ENCODE measurements around the gene HRH2. TPM values are rescaled to one million over a fixed set of nuclear protein-coding genes. Genes with fewer than 3 reads are reported as not detected.

HRH2 gene
- total RNA-seq, 1 experiment from 2014 or later: not detected

- no peak for DNase-seq
- BruUV-seq (replicated peaks): no TSS peak
- H3K9me2 ChIP-seq (ENCODE audit: insufficient read depth): no peaks in the 10 kb centered on the region
- 0 out of 2 replicates have a peak, but pooled peaks cover 3% of the 10 kb centered on the region for H4K20me1 ChIP-seq (ENCODE audit: insufficient read depth)
- no peak overlapping the region for H3K4me3 ChIP-seq
- ChIA-PET POLR2A (ENCODE audit: unreplicated experiment) (no interaction called here), CTCF (no interaction called here)
- intact Hi-C loops (cut with micrococcal nuclease; ENCODE audit: unreplicated experiment): no loop called here
- H3F3A ChIP-seq (ENCODE audit: insufficient read depth, low read depth): no peaks in the 10 kb centered on the region
- TF ChIP-seq EZH2 (IDR thresholded peaks at IDR 0.05; ENCODE audit: low read depth) (no peak), CTCF (conservative IDR thresholded peaks at IDR 0.05) (no peak; the same call in 1 of the 2 replicates)
- H3K27ac ChIP-seq: no peak overlapping the region
- H2AFZ ChIP-seq: no peak overlapping the region
- no peaks in the 10 kb centered on the region for H3K4me1 ChIP-seq (replicated peaks; ENCODE audit: insufficient read depth)
- H3K4me2 ChIP-seq: no peak overlapping the region
- H3K27me3 ChIP-seq (ENCODE audit: insufficient read depth, low read depth): peaks cover 96% of the 10 kb centered on the region
- H3K9me3 ChIP-seq (ENCODE audit: insufficient read depth, low read depth): no peaks in the 10 kb centered on the region
- no peaks in the 10 kb centered on the region for H3K79me2 ChIP-seq (ENCODE audit: low read depth)
- H3K36me3 ChIP-seq (ENCODE audit: low read depth): no peaks in the 10 kb centered on the region
These were observed 39.0 kb downstream of the HRH2 start for GRCh38 chr5:175696855-175697198.

GRCh38 chr5:175697846-175698245 lies 40.0 kb downstream of the HRH2 start:
- CTCF ChIA-PET: no interaction called here
- no peak overlapping the region for H2AFZ ChIP-seq
- POLR2A ChIA-PET (ENCODE audit: unreplicated experiment): no interaction called here
- H3K27ac ChIP-seq: no peak overlapping the region
- no peaks in the 10 kb centered on the region for H3K9me3 ChIP-seq (ENCODE audit: insufficient read depth, low read depth)
- H3K4me2 ChIP-seq: no peak overlapping the region
- no peaks in the 10 kb centered on the region for H3K4me1 ChIP-seq (replicated peaks; ENCODE audit: insufficient read depth)
- no peaks in the 10 kb centered on the region for H3K9me2 ChIP-seq (ENCODE audit: insufficient read depth)
- intact Hi-C loops (cut with micrococcal nuclease; ENCODE audit: unreplicated experiment): no loop called here
- no peaks in the 10 kb centered on the region for H3F3A ChIP-seq (ENCODE audit: insufficient read depth, low read depth)
- peaks cover 93% of the 10 kb centered on the region for H3K27me3 ChIP-seq (ENCODE audit: insufficient read depth, low read depth)
- H3K36me3 ChIP-seq (ENCODE audit: low read depth): no peaks in the 10 kb centered on the region
- no peak overlapping the region for H3K4me3 ChIP-seq
- no TSS peak for BruUV-seq (replicated peaks)
- 0 out of 2 replicates have a peak, but pooled peaks cover 3% of the 10 kb centered on the region for H4K20me1 ChIP-seq (ENCODE audit: insufficient read depth)
- DNase-seq: no peak
- H3K79me2 ChIP-seq (ENCODE audit: low read depth): no peaks in the 10 kb centered on the region
- TF ChIP-seq EZH2 (IDR thresholded peaks at IDR 0.05; ENCODE audit: low read depth) (no peak), CTCF (conservative IDR thresholded peaks at IDR 0.05) (no peak)

- Histone ChIP-seq H4K20me1 (ENCODE audit: insufficient read depth) (0 out of 2 replicates have a peak, but pooled peaks cover 3% of the 10 kb centered on the region), H3K79me2 (ENCODE audit: low read depth) (no peaks in the 10 kb centered on the region), H3K4me3 (no peak overlapping the region), H3K4me2 (no peak overlapping the region), H2AFZ (no peak overlapping the region), H3K36me3 (ENCODE audit: low read depth) (no peaks in the 10 kb centered on the region), H3F3A (ENCODE audit: insufficient read depth, low read depth) (no peaks in the 10 kb centered on the region), H3K4me1 (replicated peaks; ENCODE audit: insufficient read depth) (no peaks in the 10 kb centered on the region), H3K27ac (no peak overlapping the region), H3K27me3 (ENCODE audit: insufficient read depth, low read depth) (peaks cover 93% of the 10 kb centered on the region), H3K9me3 (ENCODE audit: insufficient read depth, low read depth) (no peaks in the 10 kb centered on the region), H3K9me2 (ENCODE audit: insufficient read depth) (no peaks in the 10 kb centered on the region)
- POLR2A ChIA-PET (ENCODE audit: unreplicated experiment): no interaction called here
- intact Hi-C loops (cut with micrococcal nuclease; ENCODE audit: unreplicated experiment): no loop called here
- TF ChIP-seq EZH2 (IDR thresholded peaks at IDR 0.05; ENCODE audit: low read depth): no peak
- no peak for TF ChIP-seq CTCF (conservative IDR thresholded peaks at IDR 0.05)
- no TSS peak for BruUV-seq (replicated peaks)
- no peak for DNase-seq
- CTCF ChIA-PET: no interaction called here
These were observed 40.7 kb downstream of the HRH2 start for GRCh38 chr5:175698401-175699115.

Measured in PC-9 (cell line).